ENCODE results near the gene TSGA10IP. TPM values are rescaled to one million over a fixed set of nuclear protein-coding genes. Genes with fewer than 3 reads are reported as not detected.

Gene TSGA10IP
- total RNA-seq, 4 donors from 2014 or later: not detected

DNA sequence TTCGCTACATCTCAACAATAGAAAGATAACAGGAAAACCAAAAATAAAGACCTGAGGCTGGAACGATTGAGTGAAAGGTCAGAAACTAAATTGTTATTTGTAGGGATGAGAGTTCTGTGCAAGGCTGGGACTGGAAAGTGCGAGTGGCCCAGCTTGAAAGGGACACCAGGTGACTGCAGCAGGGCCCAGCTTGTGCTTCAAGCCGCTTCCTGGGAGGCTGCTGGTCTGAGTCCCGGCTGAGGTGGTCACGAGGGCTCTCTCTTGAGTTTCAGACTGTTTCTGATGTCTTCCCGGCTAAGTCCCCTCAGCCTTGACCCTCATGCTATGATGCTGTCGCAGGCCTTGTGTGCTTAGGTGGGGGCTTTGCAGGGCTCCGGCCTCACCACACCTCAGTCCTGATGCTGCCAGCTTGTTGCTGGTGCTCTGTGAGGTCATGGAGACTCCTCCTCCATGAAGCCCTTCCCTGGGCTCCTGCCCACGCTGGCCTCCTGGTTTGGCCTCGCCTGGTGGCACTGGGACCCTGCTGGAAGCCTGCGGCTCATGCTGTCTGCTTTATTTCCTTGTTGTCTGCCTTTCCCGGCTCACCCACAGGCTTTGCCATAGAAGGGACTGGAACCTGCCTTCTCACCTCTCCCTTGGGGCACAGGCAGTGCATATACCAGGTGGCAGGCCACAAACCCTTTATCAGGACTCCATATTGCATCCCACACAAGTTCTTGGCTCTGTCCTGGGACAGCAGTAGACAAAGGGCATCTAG, 61.0 kb downstream of the TSGA10IP start:
- TF ChIP-seq EP300 (IDR thresholded peaks at IDR 0.05) (no peak), POLR2AphosphoS5 (IDR thresholded peaks at IDR 0.05) (no peak), POLR2A (IDR thresholded peaks at IDR 0.05) (no peak)
- TF ChIP-seq, protein P1, sequence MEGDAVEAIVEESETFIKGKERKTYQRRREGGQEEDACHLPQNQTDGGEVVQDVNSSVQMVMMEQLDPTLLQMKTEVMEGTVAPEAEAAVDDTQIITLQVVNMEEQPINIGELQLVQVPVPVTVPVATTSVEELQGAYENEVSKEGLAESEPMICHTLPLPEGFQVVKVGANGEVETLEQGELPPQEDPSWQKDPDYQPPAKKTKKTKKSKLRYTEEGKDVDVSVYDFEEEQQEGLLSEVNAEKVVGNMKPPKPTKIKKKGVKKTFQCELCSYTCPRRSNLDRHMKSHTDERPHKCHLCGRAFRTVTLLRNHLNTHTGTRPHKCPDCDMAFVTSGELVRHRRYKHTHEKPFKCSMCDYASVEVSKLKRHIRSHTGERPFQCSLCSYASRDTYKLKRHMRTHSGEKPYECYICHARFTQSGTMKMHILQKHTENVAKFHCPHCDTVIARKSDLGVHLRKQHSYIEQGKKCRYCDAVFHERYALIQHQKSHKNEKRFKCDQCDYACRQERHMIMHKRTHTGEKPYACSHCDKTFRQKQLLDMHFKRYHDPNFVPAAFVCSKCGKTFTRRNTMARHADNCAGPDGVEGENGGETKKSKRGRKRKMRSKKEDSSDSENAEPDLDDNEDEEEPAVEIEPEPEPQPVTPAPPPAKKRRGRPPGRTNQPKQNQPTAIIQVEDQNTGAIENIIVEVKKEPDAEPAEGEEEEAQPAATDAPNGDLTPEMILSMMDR (IDR thresholded peaks at IDR 0.05): no peak
- WGBS: 85% methylated on average over 13 of the region's 13 CpGs
- Histone ChIP-seq H3K27me3 (peaks cover under 1% of the 10 kb centered on the region), H3K4me1 (peaks cover 27% of the 10 kb centered on the region), H3K4me3 (no peak overlapping the region), H3K27ac (no peak overlapping the region), H3K9me3 (no peaks in the 10 kb centered on the region), H3K36me3 (peaks cover 12% of the 10 kb centered on the region)
- no peak for DNase-seq (ENCODE audit: low spot score in 2 of 2)

DNA sequence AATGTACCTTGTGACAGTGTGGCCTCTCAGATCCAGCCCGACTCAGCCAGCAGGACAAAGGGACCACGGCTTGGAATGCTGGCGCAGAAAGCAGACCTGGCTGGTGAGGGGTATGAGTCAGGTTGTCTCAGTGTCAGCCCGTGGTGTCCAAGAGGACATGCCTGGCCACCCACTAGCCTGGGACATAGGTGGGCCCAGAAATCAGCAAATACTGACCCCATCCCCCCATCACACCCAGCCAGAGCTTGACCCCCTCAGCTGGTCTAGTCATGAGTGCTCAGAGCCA, 61.6 kb downstream of the TSGA10IP start:
- H3K27ac ChIP-seq: no peak overlapping the region

DNA sequence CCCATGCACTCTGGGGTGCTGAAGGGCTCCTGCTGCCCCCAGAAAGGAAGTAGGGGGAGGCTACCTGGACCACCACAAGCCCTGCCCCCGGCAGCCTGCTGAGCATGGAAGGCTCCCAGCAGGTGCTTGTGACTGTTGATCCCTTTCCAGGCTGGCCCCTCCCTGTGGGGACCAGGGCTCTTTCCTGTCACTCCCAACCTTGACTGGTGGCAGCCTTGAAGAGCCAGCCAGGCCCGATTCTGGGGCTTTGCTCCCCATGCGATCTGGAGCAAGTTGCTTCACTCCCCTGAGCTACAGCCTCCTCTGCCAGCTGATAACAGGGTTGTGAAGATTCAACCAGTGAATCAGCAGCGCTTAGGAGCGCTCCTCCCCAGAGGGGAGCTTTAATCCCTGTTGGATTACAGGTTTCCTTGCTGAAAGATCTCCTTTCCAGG, 61.9 kb downstream of the TSGA10IP start:
- WGBS: 60% methylated on average over 3 of the region's 5 CpGs
- no peaks in the 10 kb centered on the region for H3K9me3 ChIP-seq
- H3K27ac ChIP-seq: no peak overlapping the region

More for the DNA sequence above, 61.6 kb downstream of the TSGA10IP start:
- no peak for DNase-seq (ENCODE audit: low spot score in 2 of 2)
- TF ChIP-seq EP300 (IDR thresholded peaks at IDR 0.05) (no peak), POLR2A (IDR thresholded peaks at IDR 0.05) (no peak), POLR2AphosphoS5 (IDR thresholded peaks at IDR 0.05) (no peak)
- TF ChIP-seq, protein P1 (IDR thresholded peaks at IDR 0.05): no peak
- Histone ChIP-seq H3K27me3 (peaks cover 6% of the 10 kb centered on the region), H3K9me3 (no peaks in the 10 kb centered on the region), H3K4me3 (no peak overlapping the region), H3K36me3 (peaks cover 12% of the 10 kb centered on the region), H3K4me1 (peaks cover 31% of the 10 kb centered on the region)
- no CpG with 5 or more reads among the region's 4 CpGs for WGBS

DNA sequence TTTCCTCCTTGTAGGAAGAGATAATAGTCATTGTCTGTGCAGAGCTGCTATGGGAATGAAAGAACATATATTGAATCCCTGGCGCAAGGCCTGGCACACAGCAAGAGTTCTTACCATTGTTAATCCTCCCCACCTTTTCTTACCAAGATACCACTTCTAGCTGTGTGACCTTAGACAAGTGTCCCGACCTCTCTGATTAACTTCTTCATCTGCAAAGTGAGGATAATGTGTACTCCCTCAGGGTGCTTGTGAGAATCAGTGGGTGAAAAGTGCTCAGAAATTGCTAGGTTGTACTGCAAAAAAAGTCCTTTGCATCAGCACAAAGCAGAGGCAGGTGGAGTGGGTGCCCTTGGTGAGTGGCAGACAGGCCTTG, 62.8 kb downstream of the TSGA10IP start:
- Histone ChIP-seq H3K36me3 (peaks cover 12% of the 10 kb centered on the region), H3K27ac (no peak overlapping the region), H3K27me3 (peaks cover 18% of the 10 kb centered on the region), H3K9me3 (no peaks in the 10 kb centered on the region), H3K4me1 (peaks cover 38% of the 10 kb centered on the region), H3K4me3 (no peak overlapping the region)
- no peak for DNase-seq (ENCODE audit: low spot score in 2 of 2)
- 91% methylated on average over 2 of the region's 2 CpGs for WGBS
- no peak for TF ChIP-seq EP300 (IDR thresholded peaks at IDR 0.05)
- TF ChIP-seq, protein P1 (IDR thresholded peaks at IDR 0.05): no peak
- no peak for TF ChIP-seq POLR2AphosphoS5 (IDR thresholded peaks at IDR 0.05)
- no peak for TF ChIP-seq POLR2A (IDR thresholded peaks at IDR 0.05)

More for the DNA sequence above, 61.9 kb downstream of the TSGA10IP start:
- no peak for TF ChIP-seq POLR2AphosphoS5 (IDR thresholded peaks at IDR 0.05)
- TF ChIP-seq, protein P1 (IDR thresholded peaks at IDR 0.05): no peak
- TF ChIP-seq POLR2A (IDR thresholded peaks at IDR 0.05): no peak
- TF ChIP-seq EP300 (IDR thresholded peaks at IDR 0.05): no peak
- peaks cover 35% of the 10 kb centered on the region for H3K4me1 ChIP-seq
- DNase-seq (ENCODE audit: low spot score in 2 of 2): no peak
- no peak overlapping the region for H3K4me3 ChIP-seq
- H3K36me3 ChIP-seq: peaks cover 12% of the 10 kb centered on the region
- H3K27me3 ChIP-seq: peaks cover 10% of the 10 kb centered on the region

DNA sequence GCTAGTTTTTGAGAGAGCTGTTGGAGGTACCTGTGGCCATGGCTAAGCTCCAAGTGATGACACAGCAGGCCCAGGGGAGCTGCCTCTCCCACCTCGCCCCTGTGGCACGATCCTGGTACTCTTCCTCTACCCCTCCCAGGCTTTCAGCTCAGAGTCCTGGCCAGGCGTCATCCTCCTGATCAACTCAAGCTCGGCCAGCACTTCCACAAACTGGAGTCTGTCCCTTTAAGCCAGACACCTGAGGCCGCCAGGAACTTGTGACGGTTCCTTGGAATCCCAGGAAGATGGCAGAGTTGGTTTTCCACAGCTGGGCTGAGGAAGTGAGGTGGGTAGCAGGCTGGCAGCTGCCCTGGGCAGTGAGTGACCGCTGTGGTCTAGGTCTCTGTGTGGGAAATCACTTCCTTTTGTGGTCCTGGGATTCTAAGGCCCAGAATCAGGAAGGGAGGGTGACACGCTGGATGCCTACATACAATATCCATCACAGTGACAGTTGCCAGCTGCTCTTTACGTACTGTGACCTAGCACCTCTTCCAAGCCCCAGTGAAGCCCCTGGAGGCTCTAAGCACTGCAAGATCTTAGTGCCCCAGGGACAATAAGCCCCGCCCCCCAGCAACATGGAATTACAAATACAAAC, 63.3 kb downstream of the TSGA10IP start:
- Histone ChIP-seq H3K27ac (peak overlapping the region; percentile 60), H3K27me3 (peaks cover 21% of the 10 kb centered on the region), H3K9me3 (no peaks in the 10 kb centered on the region), H3K4me3 (no peak overlapping the region), H3K36me3 (peaks cover 12% of the 10 kb centered on the region), H3K4me1 (peaks cover 34% of the 10 kb centered on the region)
- no peak for DNase-seq (ENCODE audit: low spot score in 2 of 2)
- TF ChIP-seq EP300 (IDR thresholded peaks at IDR 0.05) (no peak), POLR2A (IDR thresholded peaks at IDR 0.05) (no peak), POLR2AphosphoS5 (IDR thresholded peaks at IDR 0.05) (no peak)
- TF ChIP-seq, protein P1 (IDR thresholded peaks at IDR 0.05): no peak
- 42% methylated on average over 5 of the region's 10 CpGs for WGBS
